Kidney (tissue), 14 donors: ENCODE measurements around the gene CCL5. TPM values are rescaled to one million over a fixed set of nuclear protein-coding genes. Genes with fewer than 3 reads are reported as not detected.

ENCODE experiments used
- DNase-seq, 5 donors: peaks; one replicate each; pipeline ENCODE4 v3.0.0-alpha.2; 2013 to 2020
- FAIRE-seq: peaks from 2 replicates; lab custom pipeline; 2012; peaks lifted over from hg19 to GRCh38; lab: Jason Lieb, UNC
- H3K27ac ChIP-seq, 2 donors: one replicate each; pipeline ENCODE4 v1.7.0; 2013; ENCODE audit warnings: low read depth in 2 of 2, low read length in 2 of 2, inconsistent platforms in 1 of 2
- H3K27me3 ChIP-seq: one replicate; pipeline ENCODE4 v1.7.1; 2013; ENCODE audit warnings: low read length, inconsistent platforms; ENCODE audit not compliant: control insufficient read depth, insufficient read depth
- H3K36me3 ChIP-seq, 3 donors: one replicate each; pipeline versions ENCODE4 v1.7.0 to v1.7.1; 2013; ENCODE audit warnings: low read length in 3 of 3, control low read depth in 1 of 3, inconsistent platforms in 1 of 3; ENCODE audit not compliant: insufficient read depth in 3 of 3, control insufficient read depth in 2 of 3
- H3K4me1 ChIP-seq, 3 donors: one replicate each; pipeline versions ENCODE4 v1.7.0 to v1.7.1; 2013; ENCODE audit warnings: low read length in 3 of 3, inconsistent platforms in 1 of 3, low read depth in 1 of 3; ENCODE audit not compliant: control insufficient read depth in 2 of 3, insufficient read depth in 2 of 3
- H3K4me3 ChIP-seq, 3 donors: one replicate each; pipeline versions ENCODE4 v1.7.0 to v1.8.1; 2013; ENCODE audit warnings: low read length in 3 of 3, control low read depth in 1 of 3, inconsistent platforms in 1 of 3
- H3K9ac ChIP-seq, 3 donors: one replicate each; pipeline versions ENCODE4 v1.7.0 to v1.7.1; 2013; ENCODE audit warnings: low read length in 3 of 3, control low read depth in 1 of 3, inconsistent platforms in 1 of 3
- H3K9me3 ChIP-seq, 3 donors: one replicate each; pipeline versions ENCODE4 v1.7.0 to v1.7.1; 2013; ENCODE audit warnings: low read length in 3 of 3, control low read depth in 1 of 3, inconsistent platforms in 1 of 3; ENCODE audit not compliant: control insufficient read depth in 2 of 3, insufficient read depth in 1 of 3
- intact Hi-C: fragments of 100-400 bp; cut with DNase I; formaldehyde crosslinking; loops from one replicate; pipeline ENCODE4 v1.11.1; 2022
- polyA plus RNA-seq: library from polyadenylated mRNA; stranded (reverse); fragments of 350-450 nt; fragmentation: Illumina TruSeq; extraction: RNeasy Lipid Tissue Mini Kit (QIAGEN cat#74804); gene quantifications from one replicate; pipeline ENCODE4 v1.2.3, GENCODE V29; 2014; ENCODE audit warnings: low read depth, low replicate concordance; ENCODE audit not compliant: insufficient read depth
- total RNA-seq: library from RNA; stranded (reverse); fragmentation: NEBNext Ultra II Directional; extraction: Animal tissue kit (Norgen Biotek cat#: 25700); gene quantifications from one replicate; pipeline ENCODE4 v1.2.1, GENCODE V29; 2021
- TF ChIP-seq, protein P1 (sequence below): IDR thresholded peaks from 3 replicates; pipeline ENCODE4 v1.5.1; 2012; ENCODE audit warnings: mild to moderate bottlenecking, moderate library complexity, borderline replicate concordance; ENCODE audit not compliant: insufficient read depth; ENCODE audit errors: extremely low read depth
- donor health status: control.
- donor health status: control.
- donor health status: control.
- donor health status: control.
- donor health status: control.
- donor health status: DM: yes; HTN: yes; CAD: no.
- donor health status: Normal renal cell carcinoma (clear cell type).

CCL5 gene
- total and polyA plus RNA-seq, 2 donors from 2014 or later = 4.2 to 10.3 TPM

GRCh38 chr17:35920229-35920628, 40.1 kb upstream of the CCL5 start:
- no peaks in the 10 kb centered on the region for H3K9me3 ChIP-seq
- H3K27me3 ChIP-seq = no peaks in the 10 kb centered on the region
- TF ChIP-seq, protein P1, sequence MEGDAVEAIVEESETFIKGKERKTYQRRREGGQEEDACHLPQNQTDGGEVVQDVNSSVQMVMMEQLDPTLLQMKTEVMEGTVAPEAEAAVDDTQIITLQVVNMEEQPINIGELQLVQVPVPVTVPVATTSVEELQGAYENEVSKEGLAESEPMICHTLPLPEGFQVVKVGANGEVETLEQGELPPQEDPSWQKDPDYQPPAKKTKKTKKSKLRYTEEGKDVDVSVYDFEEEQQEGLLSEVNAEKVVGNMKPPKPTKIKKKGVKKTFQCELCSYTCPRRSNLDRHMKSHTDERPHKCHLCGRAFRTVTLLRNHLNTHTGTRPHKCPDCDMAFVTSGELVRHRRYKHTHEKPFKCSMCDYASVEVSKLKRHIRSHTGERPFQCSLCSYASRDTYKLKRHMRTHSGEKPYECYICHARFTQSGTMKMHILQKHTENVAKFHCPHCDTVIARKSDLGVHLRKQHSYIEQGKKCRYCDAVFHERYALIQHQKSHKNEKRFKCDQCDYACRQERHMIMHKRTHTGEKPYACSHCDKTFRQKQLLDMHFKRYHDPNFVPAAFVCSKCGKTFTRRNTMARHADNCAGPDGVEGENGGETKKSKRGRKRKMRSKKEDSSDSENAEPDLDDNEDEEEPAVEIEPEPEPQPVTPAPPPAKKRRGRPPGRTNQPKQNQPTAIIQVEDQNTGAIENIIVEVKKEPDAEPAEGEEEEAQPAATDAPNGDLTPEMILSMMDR = no peak
- no peaks in the 10 kb centered on the region for H3K36me3 ChIP-seq
- H3K4me1 ChIP-seq = peaks cover 0 to 2% (median 0%) of the 10 kb centered on the region in 3 donors
- no peak overlapping the region for H3K9ac ChIP-seq
- intact Hi-C loops = no loop called here
- no peak for FAIRE-seq
- DNase-seq = no peak
- no peak overlapping the region for H3K4me3 ChIP-seq
- H3K27ac ChIP-seq = no peak overlapping the region

DNA sequence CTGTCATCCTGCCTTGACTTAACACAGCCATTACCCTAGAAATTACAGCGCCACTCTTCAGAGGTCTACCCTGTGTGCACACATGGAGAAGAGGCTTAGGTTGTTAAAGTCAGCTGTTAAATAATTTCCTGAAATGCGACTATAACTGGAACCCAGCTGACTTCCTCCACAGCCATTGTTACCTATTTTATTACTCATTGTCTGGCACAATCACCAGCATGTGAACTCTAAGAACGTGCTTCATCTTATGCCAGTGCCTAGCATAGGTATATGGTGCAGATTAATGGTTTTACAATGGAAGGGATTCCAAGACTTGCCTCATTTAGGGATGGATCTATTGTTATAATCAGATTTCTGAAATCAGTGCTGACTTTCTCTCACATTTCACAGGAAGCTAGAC, 38.5 kb upstream of the CCL5 start:
- DNase-seq (no peak), FAIRE-seq (no peak)
- intact Hi-C loops = no loop called here
- Histone ChIP-seq H3K9me3 (no peaks in the 10 kb centered on the region), H3K36me3 (no peaks in the 10 kb centered on the region), H3K9ac (no peak overlapping the region), H3K27me3 (no peaks in the 10 kb centered on the region), H3K4me1 (peaks cover 0 to 2% (median 0%) of the 10 kb centered on the region in 3 donors), H3K27ac (no peak overlapping the region), H3K4me3 (no peak overlapping the region)
- TF ChIP-seq, protein P1 = no peak

DNA sequence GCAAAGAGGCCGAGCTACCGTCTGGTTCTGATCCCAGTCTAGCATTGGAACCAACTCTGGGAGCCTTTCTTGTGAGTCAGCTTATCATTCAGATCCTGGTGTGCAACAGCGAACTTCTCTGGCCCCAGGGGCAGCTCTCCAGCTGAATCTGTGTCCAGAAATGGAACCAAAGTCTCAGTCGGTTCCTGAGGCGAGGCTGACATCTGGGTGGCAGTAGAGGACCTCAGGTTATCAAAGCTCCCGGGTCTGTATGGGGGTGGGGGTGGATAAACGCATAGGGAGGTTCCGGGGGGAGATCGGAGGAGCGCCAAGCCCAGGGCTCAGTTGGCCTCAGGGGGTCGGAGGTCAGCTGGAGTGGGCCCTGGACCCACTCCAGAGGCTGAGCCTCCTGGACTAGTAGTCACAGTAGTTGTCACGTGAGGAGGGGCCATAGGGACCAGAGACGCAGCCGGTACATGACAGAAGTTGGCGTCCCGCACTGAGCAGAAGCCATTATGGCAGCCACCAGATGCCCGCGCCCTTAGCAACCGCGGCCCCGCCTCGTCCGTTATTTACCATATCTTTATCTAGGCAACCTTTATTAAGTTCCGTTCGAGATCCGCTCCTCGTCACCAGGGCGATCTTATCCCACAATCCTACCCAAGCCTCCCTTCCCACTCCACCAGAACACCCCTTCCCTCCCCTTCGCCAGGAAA, 37.5 kb upstream of the CCL5 start:
- Histone ChIP-seq H3K4me3 (no peak overlapping the region), H3K27me3 (no peaks in the 10 kb centered on the region), H3K9me3 (no peaks in the 10 kb centered on the region), H3K4me1 (peaks cover 0 to 2% (median 0%) of the 10 kb centered on the region in 3 donors), H3K9ac (no peak overlapping the region), H3K27ac (no peak overlapping the region), H3K36me3 (no peaks in the 10 kb centered on the region)
- TF ChIP-seq, protein P1 = no peak
- DNase-seq = no peak
- intact Hi-C loops = no loop called here
- no peak for FAIRE-seq
